Measurements from ENCODE around the gene DCTN4. TPM values are rescaled to one million over a fixed set of nuclear protein-coding genes. Genes with fewer than 3 reads are reported as not detected.

Gene DCTN4
- total and polyA plus RNA-seq, 9 of the 15 experiments (the other 6 are each of a cell fraction or from before 2014, with no cell fraction given) = 20.4 to 64.9 (median 49.9) TPM

DNA sequence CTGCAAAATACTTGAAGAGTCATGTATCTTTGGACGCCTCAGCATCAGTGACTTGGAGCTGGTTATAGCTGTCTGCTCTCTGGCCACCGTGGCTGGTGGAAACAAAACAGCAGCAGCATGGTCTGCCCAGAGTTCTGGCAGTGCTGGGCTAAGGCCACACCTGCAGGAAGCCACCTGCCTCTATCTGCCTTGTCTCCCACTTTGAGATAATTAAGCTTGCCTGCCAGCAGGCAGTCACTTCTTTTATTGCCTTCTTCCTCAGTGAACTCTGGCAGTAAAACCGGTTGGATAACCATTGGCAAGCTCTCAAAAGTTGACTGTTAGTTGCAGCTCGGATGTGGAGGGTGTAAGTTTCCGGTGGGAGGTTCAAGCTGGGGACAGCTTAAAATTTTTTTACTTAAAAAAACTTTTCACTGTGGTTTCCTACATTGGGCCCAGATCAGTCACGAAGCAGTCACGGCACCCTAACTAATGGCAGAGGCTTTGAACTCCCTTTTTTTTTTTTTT lies 24.7 kb upstream of the DCTN4 start (continued):
- TF ChIP-seq JUND (IDR thresholded peaks at IDR 0.05; ENCODE audit: borderline replicate concordance, low read depth, low read length) (no peak), JUND (tag; IDR thresholded peaks at IDR 0.05; ENCODE audit: borderline replicate concordance, low read depth, low read length) (no peak), PML (IDR thresholded peaks at IDR 0.05; ENCODE audit: low read length) (no peak), MAZ (CRISPR knock-in tag; conservative IDR thresholded peaks at IDR 0.05 in 1 of 2, IDR thresholded peaks at IDR 0.05 in 1 of 2) (0 out of 4 replicates have a peak, but pooled peaks of 1 of the 2 experiments have one; percentile 13), ZNF134 (CRISPR knock-in tag; conservative IDR thresholded peaks at IDR 0.05) (no peak), CBFB (CRISPR knock-in tag; IDR thresholded peaks at IDR 0.05) (no peak)
- TF ChIP-seq, protein P1, sequence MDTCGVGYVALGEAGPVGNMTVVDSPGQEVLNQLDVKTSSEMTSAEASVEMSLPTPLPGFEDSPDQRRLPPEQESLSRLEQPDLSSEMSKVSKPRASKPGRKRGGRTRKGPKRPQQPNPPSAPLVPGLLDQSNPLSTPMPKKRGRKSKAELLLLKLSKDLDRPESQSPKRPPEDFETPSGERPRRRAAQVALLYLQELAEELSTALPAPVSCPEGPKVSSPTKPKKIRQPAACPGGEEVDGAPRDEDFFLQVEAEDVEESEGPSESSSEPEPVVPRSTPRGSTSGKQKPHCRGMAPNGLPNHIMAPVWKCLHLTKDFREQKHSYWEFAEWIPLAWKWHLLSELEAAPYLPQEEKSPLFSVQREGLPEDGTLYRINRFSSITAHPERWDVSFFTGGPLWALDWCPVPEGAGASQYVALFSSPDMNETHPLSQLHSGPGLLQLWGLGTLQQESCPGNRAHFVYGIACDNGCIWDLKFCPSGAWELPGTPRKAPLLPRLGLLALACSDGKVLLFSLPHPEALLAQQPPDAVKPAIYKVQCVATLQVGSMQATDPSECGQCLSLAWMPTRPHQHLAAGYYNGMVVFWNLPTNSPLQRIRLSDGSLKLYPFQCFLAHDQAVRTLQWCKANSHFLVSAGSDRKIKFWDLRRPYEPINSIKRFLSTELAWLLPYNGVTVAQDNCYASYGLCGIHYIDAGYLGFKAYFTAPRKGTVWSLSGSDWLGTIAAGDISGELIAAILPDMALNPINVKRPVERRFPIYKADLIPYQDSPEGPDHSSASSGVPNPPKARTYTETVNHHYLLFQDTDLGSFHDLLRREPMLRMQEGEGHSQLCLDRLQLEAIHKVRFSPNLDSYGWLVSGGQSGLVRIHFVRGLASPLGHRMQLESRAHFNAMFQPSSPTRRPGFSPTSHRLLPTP (IDR thresholded peaks at IDR 0.05; ENCODE audit: borderline replicate concordance, extremely low read depth, insufficient read length) = no peak
- TF ChIP-seq, protein P2, sequence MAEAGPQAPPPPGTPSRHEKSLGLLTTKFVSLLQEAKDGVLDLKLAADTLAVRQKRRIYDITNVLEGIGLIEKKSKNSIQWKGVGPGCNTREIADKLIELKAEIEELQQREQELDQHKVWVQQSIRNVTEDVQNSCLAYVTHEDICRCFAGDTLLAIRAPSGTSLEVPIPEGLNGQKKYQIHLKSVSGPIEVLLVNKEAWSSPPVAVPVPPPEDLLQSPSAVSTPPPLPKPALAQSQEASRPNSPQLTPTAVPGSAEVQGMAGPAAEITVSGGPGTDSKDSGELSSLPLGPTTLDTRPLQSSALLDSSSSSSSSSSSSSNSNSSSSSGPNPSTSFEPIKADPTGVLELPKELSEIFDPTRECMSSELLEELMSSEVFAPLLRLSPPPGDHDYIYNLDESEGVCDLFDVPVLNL (CRISPR knock-in tag; IDR thresholded peaks at IDR 0.05; ENCODE audit: low read depth) = no peak
- TF ChIP-seq, protein P3, sequence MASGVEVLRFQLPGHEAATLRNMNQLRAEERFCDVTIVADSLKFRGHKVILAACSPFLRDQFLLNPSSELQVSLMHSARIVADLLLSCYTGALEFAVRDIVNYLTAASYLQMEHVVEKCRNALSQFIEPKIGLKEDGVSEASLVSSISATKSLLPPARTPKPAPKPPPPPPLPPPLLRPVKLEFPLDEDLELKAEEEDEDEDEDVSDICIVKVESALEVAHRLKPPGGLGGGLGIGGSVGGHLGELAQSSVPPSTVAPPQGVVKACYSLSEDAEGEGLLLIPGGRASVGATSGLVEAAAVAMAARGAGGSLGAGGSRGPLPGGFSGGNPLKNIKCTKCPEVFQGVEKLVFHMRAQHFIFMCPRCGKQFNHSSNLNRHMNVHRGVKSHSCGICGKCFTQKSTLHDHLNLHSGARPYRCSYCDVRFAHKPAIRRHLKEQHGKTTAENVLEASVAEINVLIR (CRISPR knock-in tag; IDR thresholded peaks at IDR 0.05) = no peak
